OCI-LY3 (cell line): ENCODE data around the gene ZFYVE9.

Source experiments
- H2AFZ ChIP-seq: fragments of 200-600, 300-600 bp; shearing (Covaris generic); 2 replicates; pipeline ENCODE4 v1.6.0; 2014; ENCODE audit warnings: antibody characterized with exemption, low read depth, low read length
- H3K27ac ChIP-seq: fragments of 200-600, 300-600 bp; sonication (generic); 2 replicates; pipeline ENCODE4 v1.5.1; 2014; ENCODE audit warnings: mild to moderate bottlenecking, low read length, moderate library complexity, mixed read lengths
- H3K27me3 ChIP-seq: fragments of 200-600, 300-600 bp; sonication (generic); 2 replicates; pipeline ENCODE4 v1.6.1; 2014; ENCODE audit warnings: low read depth, low read length, mixed read lengths
- H3K36me3 ChIP-seq: fragments of 200-600, 300-600 bp; sonication (generic); replicated peaks from 2 replicates; pipeline ENCODE3; 2014; ENCODE audit warnings: low read depth, low read length, mixed read lengths
- H3K4me1 ChIP-seq: fragments of 300-600, 200-600 bp; sonication (generic); 2 replicates; pipeline ENCODE4 v1.6.1; 2014; ENCODE audit warnings: low read length, mixed read lengths
- H3K4me2 ChIP-seq: fragments of 200-600, 300-600 bp; sonication (generic); 2 replicates; pipeline ENCODE4 v1.6.1; 2014; ENCODE audit warnings: low read length, mixed read lengths
- H3K4me3 ChIP-seq: fragments of 300-600, 200-600 bp; sonication (generic); 2 replicates; pipeline ENCODE4 v1.5.1; 2014; ENCODE audit warnings: antibody characterized with exemption, mild to moderate bottlenecking, low read length, moderate library complexity
- H3K79me2 ChIP-seq: fragments of 300-600, 200-600 bp; shearing (Covaris generic); 2 replicates; pipeline ENCODE4 v1.6.1; 2014; ENCODE audit warnings: mild to moderate bottlenecking, low read length, mixed read lengths
- H3K9ac ChIP-seq: fragments of 300-600, 200-600 bp; shearing (Covaris generic); 2 replicates; pipeline ENCODE4 v1.6.0; 2014; ENCODE audit warnings: mild to moderate bottlenecking, low read length, moderate library complexity
- H3K9me3 ChIP-seq: fragments of 200-600, 300-600 bp; shearing (Covaris generic); 2 replicates; pipeline ENCODE4 v1.6.1; 2014; ENCODE audit warnings: low read length, mixed read lengths; ENCODE audit not compliant: insufficient read depth
- H4K20me1 ChIP-seq: fragments of 200-600, 300-600 bp; sonication (generic); 2 replicates; pipeline ENCODE4 v1.6.1; 2016; ENCODE audit warnings: low read length, mixed read lengths; ENCODE audit not compliant: insufficient read depth
- EZH2phosphoT487 ChIP-seq: fragments of 200-600 bp; shearing (Covaris generic); IDR thresholded peaks from 2 replicates; pipeline ENCODE4 v1.6.1; 2018; ENCODE audit warnings: antibody characterized with exemption, mixed run types, low read depth
- TF ChIP-seq, protein P1 (sequence below): fragments of 200-600, 300-600 bp; sonication (generic); IDR thresholded peaks from 2 replicates; pipeline ENCODE4 v1.5.1; 2014; ENCODE audit warnings: antibody characterized with exemption, low read length, low read depth

ZFYVE9 gene

DNA sequence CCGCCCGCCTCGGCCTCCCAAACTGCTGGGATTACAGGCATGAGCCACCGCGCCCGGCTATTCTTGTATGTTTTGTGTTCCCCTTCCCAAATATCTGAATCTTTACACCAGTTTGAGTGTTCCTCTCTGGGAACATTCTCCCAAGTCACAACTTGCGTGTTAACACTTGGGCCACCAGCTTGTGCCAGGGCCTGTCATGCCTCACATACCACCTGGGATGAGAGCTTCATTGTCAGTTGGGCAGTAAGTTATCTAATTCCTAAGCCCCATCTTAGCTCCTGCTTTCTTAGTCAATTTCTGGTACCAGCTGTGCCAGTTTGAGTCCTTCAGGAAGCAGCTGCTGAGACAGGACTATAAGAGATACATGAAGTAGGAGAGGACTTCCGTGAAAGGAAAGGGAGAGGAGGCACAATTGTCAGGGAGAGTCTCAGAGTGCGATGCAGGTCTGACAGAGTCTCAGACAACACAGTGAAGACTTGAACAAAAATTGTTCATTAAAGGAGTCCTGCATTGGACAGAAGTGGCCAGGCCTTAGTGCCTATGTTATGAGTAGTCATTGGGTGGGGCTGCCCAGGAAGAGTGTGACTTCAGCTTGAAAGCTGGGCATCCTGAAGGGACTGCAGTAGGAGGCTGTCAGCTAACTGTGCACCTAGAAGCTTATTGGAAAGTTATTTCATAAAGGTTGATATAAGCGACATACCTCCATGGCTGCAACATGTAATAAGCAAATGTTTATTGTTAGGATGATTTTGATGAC is 17.3 kb downstream of the ZFYVE9 start:
- Histone ChIP-seq H3K27me3 (no peaks in the 10 kb centered on the region), H3K27ac (no peak overlapping the region), H2AFZ (no peak overlapping the region), H4K20me1 (no peaks in the 10 kb centered on the region; the same call in 1 of the 2 replicates), H3K4me1 (no peaks in the 10 kb centered on the region), H3K36me3 (no peaks in the 10 kb centered on the region), H3K4me2 (no peak overlapping the region), H3K4me3 (no peak overlapping the region), H3K9ac (no peak overlapping the region), H3K9me3 (no peaks in the 10 kb centered on the region), H3K79me2 (no peaks in the 10 kb centered on the region)
- TF ChIP-seq, protein P1, sequence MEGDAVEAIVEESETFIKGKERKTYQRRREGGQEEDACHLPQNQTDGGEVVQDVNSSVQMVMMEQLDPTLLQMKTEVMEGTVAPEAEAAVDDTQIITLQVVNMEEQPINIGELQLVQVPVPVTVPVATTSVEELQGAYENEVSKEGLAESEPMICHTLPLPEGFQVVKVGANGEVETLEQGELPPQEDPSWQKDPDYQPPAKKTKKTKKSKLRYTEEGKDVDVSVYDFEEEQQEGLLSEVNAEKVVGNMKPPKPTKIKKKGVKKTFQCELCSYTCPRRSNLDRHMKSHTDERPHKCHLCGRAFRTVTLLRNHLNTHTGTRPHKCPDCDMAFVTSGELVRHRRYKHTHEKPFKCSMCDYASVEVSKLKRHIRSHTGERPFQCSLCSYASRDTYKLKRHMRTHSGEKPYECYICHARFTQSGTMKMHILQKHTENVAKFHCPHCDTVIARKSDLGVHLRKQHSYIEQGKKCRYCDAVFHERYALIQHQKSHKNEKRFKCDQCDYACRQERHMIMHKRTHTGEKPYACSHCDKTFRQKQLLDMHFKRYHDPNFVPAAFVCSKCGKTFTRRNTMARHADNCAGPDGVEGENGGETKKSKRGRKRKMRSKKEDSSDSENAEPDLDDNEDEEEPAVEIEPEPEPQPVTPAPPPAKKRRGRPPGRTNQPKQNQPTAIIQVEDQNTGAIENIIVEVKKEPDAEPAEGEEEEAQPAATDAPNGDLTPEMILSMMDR: no peak
- no peak for TF ChIP-seq EZH2phosphoT487

DNA sequence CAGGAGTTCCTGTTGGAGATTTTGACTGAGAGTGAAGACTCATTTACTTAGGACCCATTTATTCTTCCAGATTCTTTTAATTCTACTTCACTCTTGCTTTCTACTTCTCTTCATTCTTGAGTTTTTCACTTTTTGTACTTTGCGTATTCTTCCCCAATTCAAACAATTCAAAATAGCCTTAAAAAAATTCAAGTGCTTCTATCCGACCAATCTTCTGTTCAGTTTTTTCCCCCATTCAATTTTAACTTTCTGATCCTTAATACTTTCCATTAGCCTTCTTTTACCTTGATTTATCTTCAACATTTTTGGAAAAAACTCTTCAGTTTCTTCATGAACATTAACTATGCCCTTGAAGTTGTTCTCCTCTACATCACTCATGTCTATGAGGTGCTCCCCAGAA is 21.1 kb downstream of the ZFYVE9 start:
- no peaks in the 10 kb centered on the region for H4K20me1 ChIP-seq
- H3K4me3 ChIP-seq: no peak overlapping the region
- no peaks in the 10 kb centered on the region for H3K9me3 ChIP-seq
- H3K4me1 ChIP-seq: no peaks in the 10 kb centered on the region
- no peaks in the 10 kb centered on the region for H3K79me2 ChIP-seq
- H3K27ac ChIP-seq: no peak overlapping the region
- no peak overlapping the region for H3K9ac ChIP-seq
- TF ChIP-seq, protein P1: no peak
- TF ChIP-seq EZH2phosphoT487: no peak
- no peaks in the 10 kb centered on the region for H3K27me3 ChIP-seq
- H3K4me2 ChIP-seq: no peak overlapping the region
- H3K36me3 ChIP-seq: no peaks in the 10 kb centered on the region
- H2AFZ ChIP-seq: no peak overlapping the region

DNA sequence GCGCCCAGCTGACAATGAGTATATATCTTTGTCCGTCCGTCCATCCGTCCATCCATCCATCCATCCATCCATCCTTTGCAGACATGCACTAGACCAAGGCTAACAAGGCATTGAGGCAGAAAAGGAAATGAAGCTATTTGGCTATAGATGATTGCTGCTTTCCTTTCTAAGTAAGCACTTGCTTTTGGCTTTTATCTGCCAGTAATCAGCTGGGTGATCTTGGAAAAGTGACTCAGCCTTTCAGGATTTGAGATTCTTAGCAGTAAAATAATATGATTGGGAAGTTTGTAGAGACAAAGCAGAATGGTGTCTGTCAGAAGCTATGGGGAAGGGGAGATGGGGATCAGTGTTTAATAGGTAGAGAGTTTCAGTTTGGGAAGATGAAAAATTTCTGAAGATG is 22.7 kb downstream of the ZFYVE9 start:
- Histone ChIP-seq H2AFZ (no peak overlapping the region), H3K27ac (no peak overlapping the region), H3K9me3 (no peaks in the 10 kb centered on the region), H3K4me3 (no peak overlapping the region), H3K9ac (no peak overlapping the region), H4K20me1 (no peaks in the 10 kb centered on the region), H3K36me3 (no peaks in the 10 kb centered on the region), H3K4me1 (no peaks in the 10 kb centered on the region), H3K79me2 (no peaks in the 10 kb centered on the region), H3K27me3 (no peaks in the 10 kb centered on the region), H3K4me2 (no peak overlapping the region)
- no peak for TF ChIP-seq EZH2phosphoT487
- TF ChIP-seq, protein P1: no peak

DNA sequence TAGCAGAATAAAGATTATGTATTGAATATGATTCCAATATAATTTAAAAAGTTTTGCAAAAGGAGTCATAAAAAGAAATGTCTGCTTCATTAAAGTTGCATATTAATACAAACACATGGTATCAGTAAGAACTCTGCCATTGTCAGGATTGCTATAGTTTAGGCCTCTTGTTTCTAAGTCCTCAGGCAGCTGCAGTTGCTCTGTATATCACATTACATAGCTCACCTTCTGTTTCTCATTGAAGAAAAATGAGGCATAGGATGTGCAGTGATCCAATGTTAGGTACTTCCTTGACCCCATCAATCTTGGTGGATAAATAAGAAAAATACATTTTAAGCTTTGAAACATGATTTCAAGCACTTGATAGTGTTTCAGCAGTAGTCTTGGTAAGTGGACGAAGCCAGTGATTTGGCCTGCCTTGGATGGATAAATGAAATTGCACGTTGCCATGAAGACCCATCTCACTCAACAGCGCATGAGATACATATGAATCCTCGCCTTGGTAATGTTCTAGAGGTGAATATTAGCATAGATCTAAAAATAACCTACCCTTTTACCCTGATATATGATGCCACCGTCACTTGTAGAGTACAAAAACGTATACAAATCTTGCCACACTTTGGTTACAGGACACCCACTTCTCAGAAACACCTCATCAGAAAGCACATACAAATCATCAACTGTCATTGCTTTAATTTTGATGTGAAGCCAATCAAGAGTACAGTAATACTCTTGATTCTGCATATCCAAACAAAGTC is 25.3 kb downstream of the ZFYVE9 start:
- H3K27ac ChIP-seq: no peak overlapping the region
- TF ChIP-seq, protein P1: no peak
- no peak for TF ChIP-seq EZH2phosphoT487
- no peaks in the 10 kb centered on the region for H4K20me1 ChIP-seq
- no peak overlapping the region for H3K4me3 ChIP-seq
- H2AFZ ChIP-seq: no peak overlapping the region
- H3K27me3 ChIP-seq: no peaks in the 10 kb centered on the region
- H3K9ac ChIP-seq: no peak overlapping the region
- H3K79me2 ChIP-seq: no peaks in the 10 kb centered on the region
- no peaks in the 10 kb centered on the region for H3K36me3 ChIP-seq
- H3K9me3 ChIP-seq: no peaks in the 10 kb centered on the region
- H3K4me1 ChIP-seq: no peaks in the 10 kb centered on the region
- no peak overlapping the region for H3K4me2 ChIP-seq
